ENCODE data around the gene INPP4A. TPM values are rescaled to one million over a fixed set of nuclear protein-coding genes. Genes with fewer than 3 reads are reported as not detected.

Gene INPP4A
- total RNA-seq, 4 donors from 2014 or later = 30.2 to 45.1 (median 37.8) TPM

DNA sequence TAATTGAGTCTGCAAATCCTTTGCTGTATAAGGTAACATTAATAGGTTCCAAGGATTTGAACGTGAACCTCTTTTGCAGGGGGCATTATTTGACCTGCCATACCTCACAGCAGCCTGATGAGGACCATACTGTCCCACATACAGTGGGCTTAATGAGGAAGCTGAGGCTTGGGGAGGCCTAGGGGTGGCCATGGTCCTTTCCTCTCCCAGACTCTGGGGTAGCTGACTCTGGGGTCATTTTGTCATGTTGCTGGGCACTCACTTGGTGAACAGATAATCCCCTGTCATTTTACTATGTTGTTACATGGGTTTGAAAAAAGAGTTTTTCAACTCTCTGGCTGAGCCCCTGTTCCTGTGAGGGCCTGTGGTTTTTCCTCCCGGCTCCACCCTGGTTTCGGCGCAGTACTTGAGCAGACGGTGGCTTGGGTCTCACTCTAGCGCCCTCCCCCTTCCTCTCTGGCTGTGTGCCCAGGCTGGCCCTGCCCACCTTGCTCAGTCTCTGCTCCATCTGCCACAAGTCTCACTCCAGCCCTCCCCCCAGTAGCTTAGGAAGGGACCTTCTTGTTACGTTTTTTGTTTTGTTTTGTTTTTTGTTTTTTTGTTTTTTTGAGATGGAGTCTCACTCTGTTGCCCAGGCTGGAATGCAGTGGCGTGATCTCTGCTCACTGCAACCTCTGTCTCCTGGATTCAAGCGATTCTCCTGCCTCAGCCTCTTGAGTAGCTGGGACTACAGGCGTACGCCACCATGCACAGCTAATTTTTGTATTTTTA is 21.0 kb downstream of the INPP4A start:
- peak; percentile 58 for ATAC-seq
- H3K36me3 ChIP-seq = no peaks in the 10 kb centered on the region
- no peak overlapping the region for H3K4me3 ChIP-seq
- WGBS, 2 donors (ENCODE audit: low coverage in 1 of 2) = 37 to 55% methylated on average over 8 of the region's 11 CpGs
- TF ChIP-seq POLR2AphosphoS5 (IDR thresholded peaks at IDR 0.05) (no peak), POLR2A (IDR thresholded peaks at IDR 0.05) (no peak), EP300 (IDR thresholded peaks at IDR 0.05) (no peak)
- TF ChIP-seq, protein P1, sequence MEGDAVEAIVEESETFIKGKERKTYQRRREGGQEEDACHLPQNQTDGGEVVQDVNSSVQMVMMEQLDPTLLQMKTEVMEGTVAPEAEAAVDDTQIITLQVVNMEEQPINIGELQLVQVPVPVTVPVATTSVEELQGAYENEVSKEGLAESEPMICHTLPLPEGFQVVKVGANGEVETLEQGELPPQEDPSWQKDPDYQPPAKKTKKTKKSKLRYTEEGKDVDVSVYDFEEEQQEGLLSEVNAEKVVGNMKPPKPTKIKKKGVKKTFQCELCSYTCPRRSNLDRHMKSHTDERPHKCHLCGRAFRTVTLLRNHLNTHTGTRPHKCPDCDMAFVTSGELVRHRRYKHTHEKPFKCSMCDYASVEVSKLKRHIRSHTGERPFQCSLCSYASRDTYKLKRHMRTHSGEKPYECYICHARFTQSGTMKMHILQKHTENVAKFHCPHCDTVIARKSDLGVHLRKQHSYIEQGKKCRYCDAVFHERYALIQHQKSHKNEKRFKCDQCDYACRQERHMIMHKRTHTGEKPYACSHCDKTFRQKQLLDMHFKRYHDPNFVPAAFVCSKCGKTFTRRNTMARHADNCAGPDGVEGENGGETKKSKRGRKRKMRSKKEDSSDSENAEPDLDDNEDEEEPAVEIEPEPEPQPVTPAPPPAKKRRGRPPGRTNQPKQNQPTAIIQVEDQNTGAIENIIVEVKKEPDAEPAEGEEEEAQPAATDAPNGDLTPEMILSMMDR (IDR thresholded peaks at IDR 0.05) = no peak
- H3K27me3 ChIP-seq = no peaks in the 10 kb centered on the region
- peaks cover 4 to 75% (median 21%) of the 10 kb centered on the region in 3 donors for H3K4me1 ChIP-seq
- H3K27ac ChIP-seq = peak overlapping the region; percentile 30 to 74 (median 73)
- no peaks in the 10 kb centered on the region for H3K9me3 ChIP-seq

DNA sequence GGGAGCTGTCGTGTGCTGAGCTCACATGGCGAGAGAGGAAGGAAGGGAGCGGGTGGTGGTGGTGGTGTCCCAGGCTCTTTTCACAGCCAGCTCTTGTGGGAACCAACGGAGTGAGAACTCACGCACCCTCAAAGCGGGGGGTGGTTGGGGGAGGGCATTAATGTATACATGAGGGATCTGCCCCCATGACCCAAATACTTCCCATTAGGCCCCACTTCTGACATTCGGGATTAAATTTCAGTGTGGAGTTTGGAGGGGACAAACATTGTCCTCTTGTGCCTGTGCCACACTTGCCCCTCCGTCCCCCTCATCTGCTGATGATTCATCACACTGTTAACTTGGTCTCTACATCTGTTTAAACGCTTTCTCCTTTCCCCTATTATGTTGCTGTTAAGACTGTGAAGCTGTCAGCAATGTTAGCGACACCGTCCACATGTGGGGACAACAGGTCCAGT is 22.5 kb downstream of the INPP4A start:
- no peak for TF ChIP-seq POLR2A (IDR thresholded peaks at IDR 0.05)
- no peak for TF ChIP-seq POLR2AphosphoS5 (IDR thresholded peaks at IDR 0.05)
- TF ChIP-seq EP300 (IDR thresholded peaks at IDR 0.05) = no peak
- TF ChIP-seq, protein P1 (IDR thresholded peaks at IDR 0.05) = no peak
- ATAC-seq = no peak
- Histone ChIP-seq H3K27ac (no peak overlapping the region), H3K9me3 (no peaks in the 10 kb centered on the region), H3K27me3 (no peaks in the 10 kb centered on the region), H3K4me1 (peaks cover 4 to 75% (median 15%) of the 10 kb centered on the region in 3 donors), H3K36me3 (no peaks in the 10 kb centered on the region), H3K4me3 (no peak overlapping the region)
- 89 to 98% methylated on average over 8 to 11 of the region's 11 CpGs for WGBS, 2 donors (ENCODE audit: low coverage in 1 of 2)

DNA sequence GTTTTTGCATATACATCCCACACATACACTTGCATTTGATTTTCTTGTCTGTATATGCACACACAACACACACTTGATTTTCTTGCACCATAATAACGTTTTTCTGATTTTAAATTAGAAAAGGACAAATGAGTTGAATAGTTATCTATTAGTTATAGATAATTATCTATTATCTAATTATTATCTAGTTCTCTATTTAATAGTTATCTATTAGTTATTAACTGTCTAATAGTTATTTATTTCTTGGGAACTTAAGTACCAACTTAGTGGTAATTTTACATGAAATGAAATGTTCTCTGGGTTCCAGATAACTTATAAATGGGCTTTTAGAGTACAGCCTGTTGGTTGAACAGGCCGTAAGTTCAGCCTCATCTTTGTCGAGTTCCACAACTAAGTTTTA is 23.0 kb downstream of the INPP4A start:
- WGBS, 2 donors (ENCODE audit: low coverage in 1 of 2) = 76 to 84% methylated on average over 3 of the region's 3 CpGs
- Histone ChIP-seq H3K36me3 (no peaks in the 10 kb centered on the region), H3K27me3 (no peaks in the 10 kb centered on the region), H3K4me3 (no peak overlapping the region), H3K9me3 (no peaks in the 10 kb centered on the region), H3K4me1 (peaks cover 4 to 80% (median 17%) of the 10 kb centered on the region in 3 donors), H3K27ac (no peak overlapping the region)
- no peak for TF ChIP-seq POLR2A (IDR thresholded peaks at IDR 0.05)
- TF ChIP-seq POLR2AphosphoS5 (IDR thresholded peaks at IDR 0.05) = no peak
- TF ChIP-seq, protein P1 (IDR thresholded peaks at IDR 0.05) = no peak
- TF ChIP-seq EP300 (IDR thresholded peaks at IDR 0.05) = no peak
- no peak for ATAC-seq

DNA sequence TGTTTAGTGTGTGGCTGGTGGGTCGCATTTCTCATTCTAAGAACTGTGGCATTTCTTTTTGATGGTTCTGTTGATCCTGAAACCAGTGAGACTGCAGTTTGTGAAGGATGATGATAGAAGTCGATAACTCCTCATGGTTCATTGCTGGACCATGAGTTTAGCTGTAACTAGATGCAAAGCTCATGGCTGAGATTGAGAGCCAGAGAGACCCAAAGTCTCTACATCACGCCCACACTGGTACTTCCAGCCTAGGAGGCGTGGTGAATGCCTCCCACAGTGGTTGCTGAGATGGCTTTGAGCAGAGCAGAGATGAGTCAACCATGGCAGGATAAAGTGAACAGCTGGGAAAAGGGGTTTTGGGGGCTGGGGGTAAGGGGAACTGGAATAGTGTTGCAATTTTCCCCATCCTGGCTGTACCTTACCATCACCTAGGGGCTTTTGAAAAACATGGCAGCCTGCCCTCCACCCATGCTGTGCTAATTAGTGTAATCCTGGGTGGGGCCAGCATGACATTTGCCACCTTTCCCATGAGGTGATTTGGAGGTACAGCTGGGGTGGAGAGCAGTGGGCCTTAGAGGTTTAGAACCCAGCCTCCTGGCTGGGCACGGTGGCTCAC is 24.1 kb downstream of the INPP4A start:
- no peaks in the 10 kb centered on the region for H3K9me3 ChIP-seq
- H3K4me3 ChIP-seq = no peak overlapping the region
- TF ChIP-seq POLR2AphosphoS5 (IDR thresholded peaks at IDR 0.05) = no peak
- TF ChIP-seq, protein P1 (IDR thresholded peaks at IDR 0.05) = no peak
- TF ChIP-seq EP300 (IDR thresholded peaks at IDR 0.05) = no peak
- TF ChIP-seq POLR2A (IDR thresholded peaks at IDR 0.05) = no peak
- H3K36me3 ChIP-seq = no peaks in the 10 kb centered on the region
- H3K4me1 ChIP-seq = peaks cover 4 to 84% (median 14%) of the 10 kb centered on the region in 3 donors
- ATAC-seq = no peak
- H3K27ac ChIP-seq = no peak overlapping the region
- H3K27me3 ChIP-seq = no peaks in the 10 kb centered on the region
- 88 to 96% methylated on average over 4 of the region's 5 CpGs for WGBS, 2 donors (ENCODE audit: low coverage in 1 of 2)
